Effector memory CD4-positive, alpha-beta T cell (primary cell): ENCODE results near the gene KCNB1.

Experiments used
- DNase-seq, 3 donors: peaks; one replicate each; pipeline ENCODE4 v3.0.0-alpha.2; 2020
- H3K27ac ChIP-seq: 2 replicates; pipeline ENCODE4 v1.7.0; 2013; ENCODE audit warnings: mild to moderate bottlenecking, low read length, moderate library complexity; ENCODE audit not compliant: insufficient read depth, poor library complexity, severe bottlenecking
- H3K27me3 ChIP-seq: replicated peaks from 2 replicates; pipeline ENCODE4 v1.7.0; 2013; ENCODE audit warnings: mild to moderate bottlenecking, low read length; ENCODE audit not compliant: insufficient read depth, control insufficient read depth, poor library complexity, severe bottlenecking
- H3K36me3 ChIP-seq: 2 replicates; pipeline ENCODE4 v1.7.0; 2013; ENCODE audit warnings: mild to moderate bottlenecking, low read length, moderate library complexity; ENCODE audit not compliant: control insufficient read depth, insufficient read depth
- H3K4me1 ChIP-seq: 2 replicates; pipeline ENCODE4 v1.7.0; 2013; ENCODE audit warnings: low read length, mild to moderate bottlenecking; ENCODE audit not compliant: control insufficient read depth, insufficient read depth, poor library complexity, severe bottlenecking
- H3K4me3 ChIP-seq: 2 replicates; pipeline ENCODE4 v1.7.0; 2013; ENCODE audit warnings: low read length, low read depth, mild to moderate bottlenecking; ENCODE audit not compliant: insufficient read depth, poor library complexity, severe bottlenecking
- H3K9me3 ChIP-seq: 2 replicates; pipeline ENCODE4 v1.7.0; 2013; ENCODE audit warnings: mild to moderate bottlenecking, low read length, moderate library complexity; ENCODE audit not compliant: control insufficient read depth

KCNB1 gene

GRCh38 chr20:49483696-49484123 is 1.2 kb upstream of the KCNB1 start:
- Histone ChIP-seq H3K4me1 (peaks cover 10% of the 10 kb centered on the region), H3K4me3 (no peak overlapping the region), H3K36me3 (no peaks in the 10 kb centered on the region), H3K27ac (no peak overlapping the region), H3K9me3 (no peaks in the 10 kb centered on the region), H3K27me3 (peaks cover 33% of the 10 kb centered on the region)
- DNase-seq = no peak

GRCh38 chr20:49483018-49483695 is 689 bp upstream of the KCNB1 start:
- H3K36me3 ChIP-seq = no peaks in the 10 kb centered on the region
- no peaks in the 10 kb centered on the region for H3K9me3 ChIP-seq
- H3K27me3 ChIP-seq = peaks cover 29% of the 10 kb centered on the region

GRCh38 chr20:49482173-49482572 is 295 bp downstream of the KCNB1 start:
- Histone ChIP-seq H3K36me3 (no peaks in the 10 kb centered on the region), H3K9me3 (no peaks in the 10 kb centered on the region), H3K27ac (no peak overlapping the region), H3K4me1 (peaks cover 10% of the 10 kb centered on the region), H3K4me3 (no peak overlapping the region), H3K27me3 (peaks cover 29% of the 10 kb centered on the region)
- DNase-seq = no peak

More at GRCh38 chr20:49483018-49483695, 689 bp upstream of the KCNB1 start:
- H3K4me1 ChIP-seq = peaks cover 10% of the 10 kb centered on the region
- no peak for DNase-seq
- H3K4me3 ChIP-seq = no peak overlapping the region
- no peak overlapping the region for H3K27ac ChIP-seq

- H3K27me3 ChIP-seq = peaks cover 29% of the 10 kb centered on the region
These were observed 1.4 kb downstream of the KCNB1 start for GRCh38 chr20:49481116-49481515.

GRCh38 chr20:49480236-49480635 is 2.2 kb downstream of the KCNB1 start:
- Histone ChIP-seq H3K9me3 (no peaks in the 10 kb centered on the region), H3K4me1 (peaks cover 10% of the 10 kb centered on the region), H3K27ac (no peak overlapping the region), H3K4me3 (no peak overlapping the region), H3K27me3 (peaks cover 33% of the 10 kb centered on the region), H3K36me3 (no peaks in the 10 kb centered on the region)
- DNase-seq = no peak

More at GRCh38 chr20:49481116-49481515, 1.4 kb downstream of the KCNB1 start:
- H3K9me3 ChIP-seq = no peaks in the 10 kb centered on the region
- H3K4me1 ChIP-seq = peaks cover 10% of the 10 kb centered on the region
- H3K4me3 ChIP-seq = no peak overlapping the region
- H3K27ac ChIP-seq = no peak overlapping the region
- H3K36me3 ChIP-seq = no peaks in the 10 kb centered on the region
- DNase-seq = no peak

GRCh38 chr20:49479785-49480184 is 2.7 kb downstream of the KCNB1 start:
- Histone ChIP-seq H3K9me3 (no peaks in the 10 kb centered on the region), H3K27me3 (peaks cover 31% of the 10 kb centered on the region), H3K36me3 (no peaks in the 10 kb centered on the region), H3K4me1 (peaks cover 10% of the 10 kb centered on the region), H3K27ac (no peak overlapping the region), H3K4me3 (no peak overlapping the region)
- DNase-seq = no peak

GRCh38 chr20:49478754-49479689 is 3.4 kb downstream of the KCNB1 start:
- H3K27me3 ChIP-seq = peaks cover 25% of the 10 kb centered on the region
- H3K27ac ChIP-seq = no peak overlapping the region
- H3K4me3 ChIP-seq = no peak overlapping the region
- no peaks in the 10 kb centered on the region for H3K9me3 ChIP-seq
- H3K36me3 ChIP-seq = no peaks in the 10 kb centered on the region
- peaks cover 6% of the 10 kb centered on the region for H3K4me1 ChIP-seq
- DNase-seq = no peak

GRCh38 chr20:49478266-49478665 is 4.2 kb downstream of the KCNB1 start:
- peaks cover 20% of the 10 kb centered on the region for H3K27me3 ChIP-seq
- H3K4me1 ChIP-seq = peaks cover under 1% of the 10 kb centered on the region
- no peak overlapping the region for H3K4me3 ChIP-seq
- H3K36me3 ChIP-seq = no peaks in the 10 kb centered on the region
- no peak for DNase-seq
- no peak overlapping the region for H3K27ac ChIP-seq
- H3K9me3 ChIP-seq = no peaks in the 10 kb centered on the region

GRCh38 chr20:49477200-49477599 is 5.3 kb downstream of the KCNB1 start:
- H3K4me3 ChIP-seq = no peak overlapping the region
- no peaks in the 10 kb centered on the region for H3K4me1 ChIP-seq
- H3K9me3 ChIP-seq = no peaks in the 10 kb centered on the region
- no peak overlapping the region for H3K27ac ChIP-seq
- DNase-seq = no peak
- H3K27me3 ChIP-seq = peaks cover 10% of the 10 kb centered on the region
- no peaks in the 10 kb centered on the region for H3K36me3 ChIP-seq

- H3K27me3 ChIP-seq = peaks cover 8% of the 10 kb centered on the region
- H3K27ac ChIP-seq = no peak overlapping the region
- H3K9me3 ChIP-seq = no peaks in the 10 kb centered on the region
- no peak for DNase-seq
- no peaks in the 10 kb centered on the region for H3K36me3 ChIP-seq
- no peaks in the 10 kb centered on the region for H3K4me1 ChIP-seq
- H3K4me3 ChIP-seq = no peak overlapping the region
These were observed 6.5 kb downstream of the KCNB1 start for GRCh38 chr20:49476016-49476355.
